CD4-positive, alpha-beta T cell treated with Interleukin-4 for 1 hour (primary cell): ENCODE results near the gene FRRS1.
"Not testable (repeated sequence)": the region's sequence is repeated elsewhere in the genome, so short reads cannot be mapped to it uniquely, and the experiment has no call there.

Experiments
- DNase-seq, 2 donors: peaks; one replicate each; pipeline ENCODE4 v3.0.0-alpha.2; 2020 to 2022

FRRS1 gene, protein sequence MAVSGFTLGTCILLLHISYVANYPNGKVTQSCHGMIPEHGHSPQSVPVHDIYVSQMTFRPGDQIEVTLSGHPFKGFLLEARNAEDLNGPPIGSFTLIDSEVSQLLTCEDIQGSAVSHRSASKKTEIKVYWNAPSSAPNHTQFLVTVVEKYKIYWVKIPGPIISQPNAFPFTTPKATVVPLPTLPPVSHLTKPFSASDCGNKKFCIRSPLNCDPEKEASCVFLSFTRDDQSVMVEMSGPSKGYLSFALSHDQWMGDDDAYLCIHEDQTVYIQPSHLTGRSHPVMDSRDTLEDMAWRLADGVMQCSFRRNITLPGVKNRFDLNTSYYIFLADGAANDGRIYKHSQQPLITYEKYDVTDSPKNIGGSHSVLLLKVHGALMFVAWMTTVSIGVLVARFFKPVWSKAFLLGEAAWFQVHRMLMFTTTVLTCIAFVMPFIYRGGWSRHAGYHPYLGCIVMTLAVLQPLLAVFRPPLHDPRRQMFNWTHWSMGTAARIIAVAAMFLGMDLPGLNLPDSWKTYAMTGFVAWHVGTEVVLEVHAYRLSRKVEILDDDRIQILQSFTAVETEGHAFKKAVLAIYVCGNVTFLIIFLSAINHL

GRCh38 chr1:99766378-99766800 lies at the start of gene FRRS1:
TSS of gene FRRS1 (minus strand) at chr1:99766635. CDS start at chr1:99748768, 17,867 bp downstream.
- DNase-seq: peak; percentile 41 to 48

DNA sequence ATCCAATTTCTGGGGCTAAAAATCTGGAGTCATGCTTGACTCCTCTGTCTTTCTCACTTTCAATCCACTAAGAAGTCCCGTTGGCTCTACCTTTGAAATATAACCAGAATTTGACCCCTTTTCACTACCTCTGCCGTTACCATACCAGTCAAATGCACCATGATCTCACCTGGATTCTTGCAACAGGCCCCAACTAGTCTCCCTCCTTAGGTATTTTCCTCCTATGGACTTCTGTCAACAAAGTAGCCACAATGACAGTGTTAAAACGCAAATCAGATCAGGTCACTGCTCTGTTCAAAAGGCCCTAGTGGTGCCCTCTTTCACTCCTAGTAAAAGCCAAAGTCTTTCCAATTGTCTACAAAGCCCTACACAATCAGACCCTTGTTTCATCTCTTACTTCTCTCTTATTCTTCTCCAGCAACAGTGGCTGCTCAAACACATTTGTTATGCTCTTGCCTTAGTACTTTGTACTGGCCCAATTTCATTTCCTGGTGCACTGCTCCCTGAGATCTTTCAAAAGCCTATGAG lies 48.0 kb upstream of the FRRS1 start:
- no peak for DNase-seq

GRCh38 chr1:99811747-99812146 lies 45.3 kb upstream of the FRRS1 start:
- DNase-seq: no peak

- no peak for DNase-seq
Measured at GRCh38 chr1:99811075-99811474, 44.6 kb upstream of the FRRS1 start.

DNA sequence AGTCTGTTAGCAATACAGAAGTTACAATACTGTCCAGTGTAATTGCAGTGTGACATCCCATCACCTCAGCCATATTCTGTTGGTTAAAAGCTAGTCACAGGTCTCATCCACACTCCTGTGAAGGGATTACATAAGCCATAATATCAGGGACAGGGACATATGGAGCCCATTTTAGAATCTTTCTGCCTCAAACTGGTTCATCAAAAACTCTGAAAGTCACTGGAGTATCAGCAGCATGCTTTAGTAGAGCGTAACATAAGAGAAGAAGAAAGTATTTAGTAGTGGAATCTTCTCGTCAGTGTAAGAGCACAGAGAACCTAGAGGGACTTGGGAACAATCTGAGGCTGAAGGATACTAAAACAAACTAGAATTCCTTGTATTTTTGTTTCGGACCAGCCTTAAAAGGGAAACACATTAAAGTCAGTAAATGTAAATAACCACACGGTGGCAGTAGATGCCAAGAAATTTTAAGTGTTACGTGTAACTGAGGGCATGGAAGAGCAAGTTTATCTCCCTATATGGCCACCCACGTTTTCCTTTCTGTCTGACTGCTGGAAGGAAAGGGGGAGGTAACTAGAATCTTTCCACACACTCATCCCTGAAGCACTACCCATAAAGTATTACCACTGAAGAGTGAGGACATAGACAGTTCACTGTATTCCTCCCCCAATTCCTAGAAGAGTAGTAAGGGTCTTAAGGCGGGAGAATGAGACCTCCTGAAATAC lies 42.1 kb upstream of the FRRS1 start:
- DNase-seq: peak; percentile 16 to 73

- no peak for DNase-seq
Measured at GRCh38 chr1:99806882-99807281, 40.4 kb upstream of the FRRS1 start.

- no peak for DNase-seq
Measured at GRCh38 chr1:99801584-99801983, 35.1 kb upstream of the FRRS1 start.

GRCh38 chr1:99793861-99794260 lies 27.4 kb upstream of the FRRS1 start:
- not testable (repeated sequence) for DNase-seq

GRCh38 chr1:99789715-99790114 lies 23.3 kb upstream of the FRRS1 start:
- DNase-seq: no peak

GRCh38 chr1:99788896-99789295 lies 22.5 kb upstream of the FRRS1 start:
- DNase-seq: no peak

DNA sequence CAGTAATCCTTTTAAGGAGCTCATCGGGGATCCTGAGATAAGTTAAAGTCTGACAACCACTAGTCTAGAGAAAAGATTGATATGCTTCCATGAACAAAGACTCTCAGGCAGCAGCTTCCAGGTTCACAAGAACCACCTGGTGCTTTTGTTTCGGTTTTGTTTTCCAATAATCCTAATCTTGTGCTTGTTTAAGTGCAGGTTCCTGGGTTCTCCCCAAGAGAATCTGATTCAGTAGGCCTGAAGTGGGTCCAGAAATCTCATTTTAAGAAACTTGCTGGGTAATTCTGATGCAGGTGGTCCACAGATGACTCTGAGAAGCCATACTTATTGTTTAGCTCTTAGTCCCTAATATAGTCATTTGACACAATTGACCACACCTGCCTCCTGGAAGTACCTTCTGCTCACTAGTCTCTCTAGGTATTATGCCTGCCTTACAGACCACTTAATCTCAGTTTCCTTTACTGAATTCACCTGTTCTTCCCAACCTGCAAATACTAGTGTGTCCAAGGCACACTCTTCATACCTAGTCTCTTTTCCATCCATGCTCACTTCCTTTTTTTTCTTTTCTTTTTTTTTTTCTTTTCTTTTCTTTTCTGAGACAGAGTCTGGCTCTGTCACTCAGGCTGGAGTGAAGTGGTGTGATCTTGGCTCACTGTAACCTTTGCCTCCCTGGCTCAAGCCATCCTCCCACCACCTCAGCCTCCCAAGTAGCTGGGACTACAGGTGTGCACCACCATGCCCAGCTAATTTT lies 20.5 kb upstream of the FRRS1 start:
- no peak for DNase-seq

DNA sequence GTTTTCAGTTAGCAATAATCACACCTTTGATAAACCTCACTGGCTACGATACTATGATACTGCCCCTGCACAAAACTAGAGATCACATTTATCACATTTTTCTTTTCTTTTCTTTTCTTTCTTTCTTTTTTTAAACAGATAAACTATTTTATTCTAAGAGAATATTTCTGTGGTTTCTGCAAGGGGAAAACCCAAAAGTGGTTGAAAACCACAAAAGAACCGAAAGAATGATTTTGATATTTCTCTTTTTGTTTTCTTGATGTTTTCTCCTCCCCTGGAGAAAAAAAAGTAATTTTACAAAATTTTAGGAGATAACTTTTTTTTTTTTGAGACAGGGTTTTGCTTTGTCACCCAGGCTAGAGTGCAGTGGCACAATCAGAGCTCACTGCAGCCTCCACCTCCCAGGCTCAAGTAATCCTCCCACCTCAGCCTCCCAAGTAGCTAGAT lies 18.4 kb upstream of the FRRS1 start:
- peak in 1 of 2 donors; percentile 47 for DNase-seq

- DNase-seq: no peak
Measured at GRCh38 chr1:99784143-99784542, 17.7 kb upstream of the FRRS1 start.

DNA sequence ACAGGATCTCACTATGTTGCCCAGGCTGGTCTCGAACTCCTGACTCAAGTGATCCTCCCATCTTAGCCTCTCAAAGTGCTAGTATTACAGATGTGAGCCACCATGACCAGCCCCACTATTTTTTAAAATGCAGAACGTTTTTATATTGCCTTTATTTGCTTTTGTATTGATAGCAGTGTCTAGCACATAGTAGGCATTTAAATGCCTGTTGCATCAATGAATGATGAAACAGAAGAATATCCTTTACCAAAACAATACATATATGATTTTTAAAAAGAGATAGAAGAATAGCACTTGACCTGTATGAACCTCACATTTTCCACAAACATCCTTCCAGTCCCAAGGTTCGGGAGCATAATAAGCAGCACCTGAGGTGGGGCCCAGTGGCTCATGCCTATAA lies 16.5 kb upstream of the FRRS1 start:
- DNase-seq: no peak

DNA sequence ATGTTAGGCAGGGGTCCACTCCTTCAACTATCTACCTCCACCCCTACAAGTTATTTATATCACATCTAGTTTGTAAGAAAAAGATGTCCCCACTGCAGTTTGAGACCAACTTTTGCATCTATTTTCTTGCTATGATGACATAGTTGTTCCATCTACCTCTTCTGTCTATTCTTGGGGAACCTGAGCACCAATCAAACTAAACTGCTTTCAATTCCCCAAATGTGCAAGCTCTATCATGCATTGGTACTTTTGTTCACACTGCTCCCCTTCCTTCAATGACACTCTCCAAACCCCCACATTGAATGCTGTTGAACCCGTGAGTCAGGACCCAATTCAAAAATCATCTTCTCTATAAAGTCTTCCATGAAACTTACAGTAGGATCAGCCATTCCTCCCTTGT lies 16.0 kb upstream of the FRRS1 start:
- DNase-seq: no peak

DNA sequence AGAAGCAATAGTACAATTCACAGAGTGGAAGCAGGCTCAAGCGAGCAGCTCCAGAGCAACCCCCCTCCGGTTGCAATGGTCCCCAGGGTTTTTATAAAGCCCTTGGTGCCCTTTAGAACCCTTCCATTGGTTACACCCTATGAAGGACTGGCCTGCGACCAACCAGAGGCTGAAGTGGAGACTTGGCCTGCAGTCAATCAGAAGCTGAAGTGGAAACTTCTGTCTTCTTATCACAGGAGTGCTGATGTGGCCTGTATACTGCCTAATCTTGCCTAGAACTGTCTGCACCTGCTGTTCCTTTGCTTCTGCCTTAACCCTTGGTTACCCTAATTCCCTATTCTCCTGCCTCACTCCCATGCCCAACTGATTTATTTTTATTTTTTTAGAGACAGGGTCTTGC lies 15.4 kb upstream of the FRRS1 start:
- DNase-seq: no peak

DNA sequence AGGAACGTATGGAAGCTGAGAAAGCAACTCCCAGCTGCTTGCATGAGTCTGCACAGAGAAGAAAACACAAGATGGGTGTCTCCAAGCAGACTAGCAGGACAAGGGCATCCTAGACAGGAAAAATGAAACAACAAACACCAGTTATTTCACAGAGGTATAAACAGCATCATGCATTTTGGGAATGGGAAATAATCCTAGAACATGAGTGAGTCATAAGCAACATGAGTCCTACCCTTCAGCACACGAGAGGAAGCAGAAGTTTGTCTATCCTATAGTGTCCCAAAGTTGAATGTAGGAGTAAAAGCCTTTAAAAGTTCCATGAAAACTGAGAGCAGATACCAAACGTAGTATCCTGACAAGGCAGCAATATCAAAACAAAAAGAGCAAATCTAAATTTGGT lies 11.3 kb upstream of the FRRS1 start:
- no peak for DNase-seq

DNA sequence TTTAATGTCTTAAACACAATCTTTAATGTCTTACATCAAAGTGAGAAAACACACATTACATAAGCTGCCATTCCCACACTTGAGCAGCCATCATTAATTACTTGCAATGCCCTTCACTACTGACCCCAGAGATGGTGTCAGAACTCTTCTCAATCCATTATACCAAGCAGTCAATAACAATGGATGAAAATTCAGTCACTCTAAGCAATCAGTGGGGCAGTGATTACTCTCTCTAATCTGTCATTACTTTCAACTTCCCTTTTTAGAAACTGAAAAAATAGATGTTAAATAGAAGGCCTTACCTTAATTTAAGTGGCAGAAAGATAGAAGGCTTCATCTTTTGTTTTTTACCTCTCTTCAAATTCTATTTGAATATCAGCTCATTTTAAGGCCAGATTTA lies 9.7 kb upstream of the FRRS1 start:
- DNase-seq: no peak

DNA sequence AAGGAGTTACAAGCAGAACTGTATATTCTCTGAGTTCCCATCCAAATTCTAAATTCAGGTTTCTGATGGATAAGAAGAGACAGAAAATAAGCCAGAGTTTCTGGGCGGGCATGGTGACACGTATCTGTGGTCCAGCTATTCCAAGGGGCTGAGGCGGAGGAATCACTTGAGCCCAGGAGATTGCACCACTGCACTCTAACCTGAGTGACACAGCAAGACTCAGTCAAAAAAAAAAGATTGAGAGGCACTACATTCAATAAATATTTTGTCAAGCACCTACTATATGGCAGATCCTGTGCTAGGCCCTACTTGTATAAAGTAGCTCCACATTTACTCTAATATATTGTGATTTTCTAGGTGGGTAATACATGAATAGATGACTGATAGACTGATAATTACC lies 6.4 kb upstream of the FRRS1 start:
- no peak for DNase-seq

DNA sequence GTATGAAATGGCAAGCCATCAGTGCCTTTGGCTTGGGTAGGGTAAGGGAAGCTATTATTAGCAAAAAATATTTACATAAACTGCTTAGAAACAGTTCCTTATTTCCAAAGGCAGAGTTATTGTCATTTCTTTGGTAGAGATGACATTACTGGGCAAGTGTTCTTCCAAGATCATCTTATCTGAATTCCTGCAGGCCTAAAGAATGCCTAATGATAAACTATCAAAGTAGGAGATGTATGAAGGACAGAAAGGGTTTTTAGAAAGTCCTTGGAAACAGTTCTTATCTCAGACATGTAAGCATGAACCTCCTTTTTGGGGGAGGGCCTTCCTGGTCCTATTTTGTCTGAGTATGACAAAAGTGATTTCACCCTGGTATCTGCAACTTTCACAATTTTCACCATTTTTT lies 5.1 kb upstream of the FRRS1 start:
- no peak for DNase-seq

GRCh38 chr1:99768524-99769245 lies 2.2 kb upstream of the FRRS1 start:
- DNase-seq: no peak

DNA sequence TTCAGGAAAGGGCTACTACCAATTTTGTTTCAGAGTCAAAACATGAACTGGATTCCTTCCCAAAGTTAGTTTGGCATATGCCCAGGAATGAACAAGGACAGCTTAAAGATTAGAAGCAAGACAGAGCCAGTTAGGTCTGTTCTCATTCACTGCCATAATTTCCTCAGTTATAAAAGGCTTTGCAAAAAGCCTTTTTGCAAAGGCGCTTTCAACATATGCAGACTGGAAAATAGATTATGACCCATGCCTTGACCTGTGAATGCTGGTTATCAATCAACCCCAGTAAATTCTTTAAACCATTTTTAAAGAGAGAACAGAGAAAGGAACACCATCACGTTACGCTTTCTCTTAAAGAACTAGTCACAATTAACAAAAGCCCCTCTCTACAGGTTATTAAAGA lies 1.7 kb upstream of the FRRS1 start:
- no peak for DNase-seq
